Ovary (tissue), 9 donors: ENCODE results near the gene HMCES. TPM values are rescaled to one million over a fixed set of nuclear protein-coding genes. Genes with fewer than 3 reads are reported as not detected.

Source experiments
- DNase-seq, 5 donors: peaks; one replicate each; pipeline ENCODE4 v3.0.0-alpha.2; 2019 to 2020
- H3K27ac ChIP-seq, 2 donors: fragments of 200-600 bp; one replicate each; pipeline versions ENCODE4 v1.5.1 to v1.8.0; 2019 to 2022
- H3K27me3 ChIP-seq: fragments of 200-600 bp; one replicate; pipeline ENCODE4 v1.8.0; 2022
- H3K36me3 ChIP-seq: fragments of 200-600 bp; sonication (generic); one replicate; pipeline ENCODE4 v1.5.1; 2019
- H3K4me1 ChIP-seq: one replicate; pipeline ENCODE4 v1.8.1; 2013; ENCODE audit warnings: mild to moderate bottlenecking, moderate library complexity; ENCODE audit not compliant: insufficient read depth
- H3K4me3 ChIP-seq: fragments of 200-600 bp; sonication (generic); one replicate; pipeline ENCODE4 v1.5.1; 2017
- H3K9me3 ChIP-seq, 2 donors: fragments of 200-600 bp in 1 of 2; sonication (generic) in 1 of 2; one replicate each; pipeline versions ENCODE4 v1.5.1 to v1.8.1; 2013 to 2019; ENCODE audit warnings: mild to moderate bottlenecking in 1 of 2, moderate library complexity in 1 of 2
- EP300 ChIP-seq: sonication (generic); formaldehyde crosslinking; IDR thresholded peaks from one replicate; pipeline ENCODE4 v1.6.1; 2017; ENCODE audit warnings: antibody characterized with exemption
- POLR2A ChIP-seq: fragments of 450-650 bp; IDR thresholded peaks from one replicate; pipeline ENCODE4 v1.6.1; 2017; ENCODE audit warnings: antibody characterized with exemption, mild to moderate bottlenecking, moderate library complexity
- WGBS, 3 donors: extraction: QIAGEN DNeasy Blood & Tissue Kit in 1 of 3; methylation state at CpG; one replicate each; pipeline versions ENCODE4 v1.1.5 to v1.1.7; 2013 to 2017; 5-methylcytosine and 5-hydroxymethylcytosine counted together
- intact Hi-C, 4 donors: fragments of 100-400 bp; cut with DNase I; formaldehyde crosslinking; loops; one replicate each; pipeline versions ENCODE4 v1.11.0 to v1.15.1; 2022 to 2023
- polyA plus RNA-seq, 2 donors: library from polyadenylated mRNA; stranded (reverse); fragments of 200-250 nt in 1 of 2; fragments of 350-450 nt in 1 of 2; fragmentation: Illumina TruSeq in 1 of 2; extraction: RNeasy Lipid Tissue Mini Kit (QIAGEN cat#74804) in 1 of 2; gene quantifications; one replicate each; pipeline ENCODE4 v1.2.3, GENCODE V29; 2013 to 2014
- total RNA-seq, 7 donors: library from RNA; depleted of rRNA in 2 of 7; stranded (reverse); fragments of >200 nt in 2 of 7; fragmentation: NEBNext Ultra II Directional in 3 of 7; extraction: Animal tissue kit (Norgen Biotek cat#: 25700) in 3 of 7; gene quantifications; one replicate each; pipeline versions ENCODE4 v1.1.0 to v1.2.4, GENCODE V29; 2016 to 2023
- TF ChIP-seq, protein P1 (sequence below), 3 donors: fragments of 450-650 bp in 2 of 3; fragments of 200-600 bp in 1 of 3; IDR thresholded peaks; one replicate each; pipeline versions ENCODE4 v1.5.1 to v1.8.0; 2016 to 2022; ENCODE audit warnings: antibody characterized with exemption in 3 of 3, mild to moderate bottlenecking in 1 of 3
- donor health status: DM: no; HTN: no; CAD: no; lungs with moderate emphysema.
- donor health status: DM: no; HTN: no; CAD: no.
- donor health status: Bipolar disorder and iron deficiency.
- donor health status: DM: yes; HTN: yes; CAD: no.
- donor health status: DM: no; HTN: no; CAD: no.
- donor health status: DM: yes; HTN: yes; CAD: no.

Gene HMCES
- total and polyA plus RNA-seq, 9 donors, result 15.5 to 44.5 (median 35.2) TPM

DNA sequence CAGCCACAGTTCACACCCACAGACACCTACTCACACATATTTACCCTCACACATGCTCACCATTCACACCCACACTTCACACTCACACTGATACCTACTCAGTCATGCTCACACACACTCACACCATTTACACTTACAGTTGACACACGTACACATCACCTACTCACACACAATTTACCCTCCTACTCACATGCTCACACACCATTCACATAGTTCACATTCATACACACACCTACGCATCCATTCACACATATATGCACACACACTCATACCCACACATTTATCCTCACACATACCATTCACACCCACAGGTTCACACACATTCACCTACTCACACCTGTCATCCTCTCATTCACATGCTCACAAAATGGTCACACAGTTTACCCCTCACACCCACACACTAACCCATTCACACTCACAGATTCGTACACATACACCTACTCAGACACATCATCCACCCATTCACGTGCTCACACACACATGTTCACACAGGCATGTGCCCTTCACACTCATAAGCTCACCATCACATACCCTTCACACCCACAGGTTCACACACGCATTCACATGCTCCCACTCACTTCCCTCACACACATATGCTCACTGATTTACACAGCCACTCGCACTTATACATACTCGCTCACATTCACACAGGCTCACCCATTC is 42.3 kb downstream of the HMCES start:
- Histone ChIP-seq H3K27me3 (no peaks in the 10 kb centered on the region), H3K4me1 (peaks cover 2% of the 10 kb centered on the region), H3K36me3 (no peaks in the 10 kb centered on the region), H3K4me3 (no peak overlapping the region), H3K9me3 (no peaks in the 10 kb centered on the region), H3K27ac (no peak overlapping the region)
- DNase-seq, result no peak
- TF ChIP-seq EP300, result no peak
- TF ChIP-seq, protein P1, sequence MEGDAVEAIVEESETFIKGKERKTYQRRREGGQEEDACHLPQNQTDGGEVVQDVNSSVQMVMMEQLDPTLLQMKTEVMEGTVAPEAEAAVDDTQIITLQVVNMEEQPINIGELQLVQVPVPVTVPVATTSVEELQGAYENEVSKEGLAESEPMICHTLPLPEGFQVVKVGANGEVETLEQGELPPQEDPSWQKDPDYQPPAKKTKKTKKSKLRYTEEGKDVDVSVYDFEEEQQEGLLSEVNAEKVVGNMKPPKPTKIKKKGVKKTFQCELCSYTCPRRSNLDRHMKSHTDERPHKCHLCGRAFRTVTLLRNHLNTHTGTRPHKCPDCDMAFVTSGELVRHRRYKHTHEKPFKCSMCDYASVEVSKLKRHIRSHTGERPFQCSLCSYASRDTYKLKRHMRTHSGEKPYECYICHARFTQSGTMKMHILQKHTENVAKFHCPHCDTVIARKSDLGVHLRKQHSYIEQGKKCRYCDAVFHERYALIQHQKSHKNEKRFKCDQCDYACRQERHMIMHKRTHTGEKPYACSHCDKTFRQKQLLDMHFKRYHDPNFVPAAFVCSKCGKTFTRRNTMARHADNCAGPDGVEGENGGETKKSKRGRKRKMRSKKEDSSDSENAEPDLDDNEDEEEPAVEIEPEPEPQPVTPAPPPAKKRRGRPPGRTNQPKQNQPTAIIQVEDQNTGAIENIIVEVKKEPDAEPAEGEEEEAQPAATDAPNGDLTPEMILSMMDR (IDR thresholded peaks at IDR 0.05), result no peak
- TF ChIP-seq POLR2A, result no peak
- 86 to 93% (median 91%) methylated on average over 7 of the region's 7 CpGs for WGBS, 3 donors
- intact Hi-C loops, result no loop called here

DNA sequence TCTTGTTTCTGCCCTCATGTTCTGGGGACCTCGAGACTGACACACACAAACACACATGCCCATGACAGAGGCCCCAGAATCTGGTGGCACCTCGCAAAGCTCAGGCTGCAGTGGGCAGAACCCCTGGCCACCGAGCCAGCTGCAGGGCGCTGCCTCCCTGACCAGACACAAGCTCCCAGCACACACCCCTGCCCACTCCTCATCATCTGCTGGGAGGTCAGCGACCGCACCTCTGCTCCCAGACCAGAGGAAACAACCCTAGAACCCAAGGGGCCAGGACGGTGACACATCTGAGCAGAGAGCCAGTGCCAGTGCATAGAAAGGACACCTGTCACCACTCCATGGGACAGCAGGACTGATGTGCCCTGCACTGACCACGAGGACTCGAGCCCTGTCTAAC is 43.2 kb downstream of the HMCES start:
- WGBS, 3 donors, result 94% methylated on average over 9 of the region's 9 CpGs
- intact Hi-C loops, result no loop called here
- no peaks in the 10 kb centered on the region for H3K27me3 ChIP-seq
- H3K9me3 ChIP-seq, result no peaks in the 10 kb centered on the region
- TF ChIP-seq EP300 (no peak), POLR2A (no peak)
- TF ChIP-seq, protein P1 (IDR thresholded peaks at IDR 0.05), result no peak
- no peak overlapping the region for H3K4me3 ChIP-seq
- H3K36me3 ChIP-seq, result no peaks in the 10 kb centered on the region
- H3K4me1 ChIP-seq, result peaks cover 2% of the 10 kb centered on the region
- DNase-seq, result no peak
- no peak overlapping the region for H3K27ac ChIP-seq

DNA sequence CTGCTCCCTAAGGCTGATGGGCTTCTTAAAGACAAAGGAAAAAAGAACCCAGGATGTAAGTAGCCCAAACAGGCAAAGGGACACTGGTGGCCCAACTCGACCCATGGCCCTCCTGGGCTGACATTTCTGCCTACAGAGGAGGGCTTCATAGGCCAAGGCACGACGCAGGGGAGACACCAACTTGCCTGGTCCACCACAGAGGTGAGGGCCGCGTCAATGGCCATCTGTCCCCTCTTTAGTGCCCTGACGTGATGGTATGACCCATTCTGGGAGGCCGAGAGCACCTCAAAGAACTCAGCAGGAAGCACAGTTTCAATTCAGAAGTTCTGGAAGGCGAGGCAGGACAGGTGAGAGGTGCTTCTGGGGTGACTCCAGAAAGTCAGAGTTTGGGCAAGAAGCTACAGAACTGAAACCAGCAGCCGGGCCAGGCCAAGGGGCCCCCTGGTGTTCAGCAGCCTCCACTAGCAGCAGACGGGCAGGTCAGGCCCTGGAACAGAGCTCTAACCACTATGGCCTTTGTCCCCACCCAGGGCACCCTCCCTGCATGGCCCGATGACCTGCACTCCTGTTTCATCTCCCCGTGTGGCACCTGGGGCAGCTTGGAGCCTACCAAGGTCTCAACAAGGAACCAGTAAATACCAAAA is 45.1 kb downstream of the HMCES start:
- Histone ChIP-seq H3K9me3 (no peaks in the 10 kb centered on the region), H3K4me1 (no peaks in the 10 kb centered on the region), H3K36me3 (no peaks in the 10 kb centered on the region), H3K4me3 (no peak overlapping the region), H3K27me3 (no peaks in the 10 kb centered on the region), H3K27ac (no peak overlapping the region)
- intact Hi-C loops, result no loop called here
- DNase-seq, result no peak
- 82 to 86% (median 84%) methylated on average over 12 of the region's 12 CpGs for WGBS, 3 donors
- TF ChIP-seq EP300 (no peak), POLR2A (no peak)
- TF ChIP-seq, protein P1 (IDR thresholded peaks at IDR 0.05), result no peak

DNA sequence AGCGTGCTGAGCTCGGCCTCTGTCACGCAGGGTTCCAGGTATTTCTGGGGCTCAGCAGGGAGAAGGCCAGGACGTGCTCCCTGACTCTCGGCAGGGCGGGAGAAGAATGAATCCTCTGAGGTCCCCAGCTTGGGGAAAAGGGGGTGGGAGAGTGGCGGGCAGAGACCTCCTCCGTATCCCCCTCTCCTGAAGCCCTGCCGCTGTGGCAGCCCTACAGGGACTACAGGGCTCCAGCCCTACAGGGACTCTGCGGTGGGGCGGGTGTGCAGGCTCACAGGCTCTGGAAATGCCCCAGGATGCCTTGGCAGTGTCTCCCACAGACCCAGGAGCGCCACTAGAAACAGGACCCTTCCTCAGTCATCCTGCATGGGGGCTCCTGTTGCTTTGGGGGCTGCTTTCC is 46.2 kb downstream of the HMCES start:
- H3K4me3 ChIP-seq, result no peak overlapping the region
- no peaks in the 10 kb centered on the region for H3K4me1 ChIP-seq
- no peaks in the 10 kb centered on the region for H3K9me3 ChIP-seq
- TF ChIP-seq, protein P1 (IDR thresholded peaks at IDR 0.05), result no peak
- TF ChIP-seq EP300 (no peak), POLR2A (no peak)
- WGBS, 3 donors, result 91 to 95% (median 95%) methylated on average over 12 of the region's 12 CpGs
- H3K27me3 ChIP-seq, result no peaks in the 10 kb centered on the region
- no peak overlapping the region for H3K27ac ChIP-seq
- DNase-seq, result no peak
- intact Hi-C loops, result no loop called here
- no peaks in the 10 kb centered on the region for H3K36me3 ChIP-seq
